ENCODE measurements around the gene SLC6A1.

- no peak for TF ChIP-seq CTCF (IDR thresholded peaks at IDR 0.05; ENCODE audit: low read length)
- TF ChIP-seq EZH2 (optimal IDR thresholded peaks at IDR 0.05; ENCODE audit: low read depth, low read length), result no peak
- TF ChIP-seq EZH2phosphoT487 (IDR thresholded peaks at IDR 0.05; ENCODE audit: low read length), result no peak
Measured at GRCh38 chr3:10973046-10973595, 19.4 kb upstream of the SLC6A1 start.
